ENCODE data around the gene KCNG4.

Gene KCNG4, protein sequence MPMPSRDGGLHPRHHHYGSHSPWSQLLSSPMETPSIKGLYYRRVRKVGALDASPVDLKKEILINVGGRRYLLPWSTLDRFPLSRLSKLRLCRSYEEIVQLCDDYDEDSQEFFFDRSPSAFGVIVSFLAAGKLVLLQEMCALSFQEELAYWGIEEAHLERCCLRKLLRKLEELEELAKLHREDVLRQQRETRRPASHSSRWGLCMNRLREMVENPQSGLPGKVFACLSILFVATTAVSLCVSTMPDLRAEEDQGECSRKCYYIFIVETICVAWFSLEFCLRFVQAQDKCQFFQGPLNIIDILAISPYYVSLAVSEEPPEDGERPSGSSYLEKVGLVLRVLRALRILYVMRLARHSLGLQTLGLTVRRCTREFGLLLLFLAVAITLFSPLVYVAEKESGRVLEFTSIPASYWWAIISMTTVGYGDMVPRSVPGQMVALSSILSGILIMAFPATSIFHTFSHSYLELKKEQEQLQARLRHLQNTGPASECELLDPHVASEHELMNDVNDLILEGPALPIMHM

DNA sequence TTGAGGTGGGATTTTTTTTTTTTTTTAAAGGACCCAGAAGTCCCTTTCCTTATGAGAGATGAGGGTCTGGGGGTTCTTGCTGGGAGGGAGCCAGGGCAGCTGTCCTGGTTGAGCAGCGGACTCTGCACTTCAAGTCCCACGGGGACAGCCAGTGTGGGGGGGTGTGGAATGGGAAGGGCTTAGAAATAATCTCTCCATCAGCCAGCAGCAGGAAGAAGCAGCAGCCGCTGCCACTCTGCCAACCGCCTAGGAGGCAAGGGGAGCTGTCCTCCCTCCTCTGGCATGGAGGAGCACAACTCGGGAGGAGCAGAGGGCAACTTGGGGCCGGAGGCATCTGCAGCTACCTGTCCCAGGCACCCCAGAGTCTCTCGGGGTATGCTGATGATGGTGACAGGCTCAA, at the start of gene KCNG4:
Gene KCNG4, minus strand, starts transcription at position 104 of the 400 bp plus-strand sequence. CDS start 2,527 bp downstream, outside the sequence.
- DNase-seq, result no peak

DNA sequence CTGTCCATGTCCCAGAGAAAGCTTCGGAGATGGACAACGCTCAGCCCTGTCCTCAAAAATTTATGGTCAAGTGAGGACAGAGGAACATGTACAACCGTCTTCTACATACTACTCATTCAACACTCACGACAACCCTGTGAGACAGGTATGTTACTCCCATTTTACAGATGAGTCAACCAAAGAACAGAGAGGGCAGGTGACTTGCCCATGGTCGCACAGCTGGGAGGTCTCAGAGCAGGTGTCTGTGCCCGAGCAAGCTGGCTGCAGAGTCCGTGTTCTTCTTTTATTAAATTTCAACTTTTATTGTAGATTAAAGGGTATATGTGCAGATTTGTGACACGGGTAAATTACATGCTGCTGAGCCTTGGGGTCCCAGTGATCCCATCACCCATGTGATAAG, 49.1 kb upstream of the KCNG4 start:
- no peak for DNase-seq

DNA sequence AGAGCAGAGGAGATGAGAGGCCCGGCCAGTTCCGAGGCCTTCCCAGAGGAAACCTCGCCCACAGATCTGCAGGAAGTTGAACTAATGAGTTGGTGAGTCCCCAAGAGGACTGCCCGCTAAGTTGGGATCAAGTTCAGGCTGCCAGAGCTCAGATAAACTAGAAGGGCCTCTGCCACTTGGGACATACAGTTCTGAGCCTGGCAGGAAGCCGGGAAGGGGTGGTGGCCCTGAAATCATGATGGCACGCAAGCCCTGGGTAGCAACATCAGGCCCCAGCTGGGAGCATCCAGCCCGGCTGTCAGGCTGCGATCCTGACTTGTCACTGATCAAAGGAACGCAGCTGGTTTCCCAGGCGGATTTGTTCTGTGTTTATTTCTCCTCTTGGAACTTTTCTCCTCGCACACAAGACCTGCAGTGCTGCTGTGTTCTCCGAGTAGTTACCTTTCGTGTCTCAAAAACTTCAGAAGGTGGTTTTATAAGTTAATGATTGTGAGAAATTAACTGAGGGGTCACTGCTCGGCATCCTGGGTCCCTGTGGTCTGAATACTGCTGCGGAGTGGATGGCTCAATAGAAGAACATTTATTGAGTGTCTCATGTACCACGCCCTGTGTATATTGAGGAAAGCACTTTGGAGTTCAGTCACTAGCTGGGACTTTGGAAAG, 46.9 kb upstream of the KCNG4 start:
- DNase-seq, result no peak

DNA sequence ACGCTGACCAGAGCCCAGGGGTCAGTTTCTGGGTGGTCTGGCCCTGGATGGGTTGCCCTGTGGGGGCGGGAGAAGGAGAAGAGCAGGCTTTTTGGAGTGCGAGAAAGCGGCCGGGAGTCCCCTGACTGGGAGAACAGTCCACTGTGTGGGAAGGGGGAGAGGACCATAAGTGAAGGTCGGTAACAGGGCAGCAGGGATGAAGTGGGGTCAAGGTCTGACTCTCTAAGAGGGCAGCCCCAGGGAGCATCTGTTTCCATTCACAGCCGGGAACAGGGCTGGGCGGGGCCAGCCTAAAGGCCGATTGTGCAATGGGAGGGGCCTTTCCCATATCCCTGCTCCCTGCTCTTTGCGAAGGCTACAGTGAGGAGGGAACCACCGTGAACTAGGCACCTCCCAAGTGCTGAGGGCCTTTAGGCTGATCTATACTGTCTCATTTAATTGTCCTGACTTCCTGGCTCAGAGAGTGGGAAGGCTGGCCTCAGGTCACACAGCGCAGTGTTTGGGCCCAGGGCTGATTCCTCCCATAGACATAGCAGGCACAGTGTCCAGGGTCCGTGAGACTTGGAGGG, 44.4 kb upstream of the KCNG4 start:
- no peak for DNase-seq

DNA sequence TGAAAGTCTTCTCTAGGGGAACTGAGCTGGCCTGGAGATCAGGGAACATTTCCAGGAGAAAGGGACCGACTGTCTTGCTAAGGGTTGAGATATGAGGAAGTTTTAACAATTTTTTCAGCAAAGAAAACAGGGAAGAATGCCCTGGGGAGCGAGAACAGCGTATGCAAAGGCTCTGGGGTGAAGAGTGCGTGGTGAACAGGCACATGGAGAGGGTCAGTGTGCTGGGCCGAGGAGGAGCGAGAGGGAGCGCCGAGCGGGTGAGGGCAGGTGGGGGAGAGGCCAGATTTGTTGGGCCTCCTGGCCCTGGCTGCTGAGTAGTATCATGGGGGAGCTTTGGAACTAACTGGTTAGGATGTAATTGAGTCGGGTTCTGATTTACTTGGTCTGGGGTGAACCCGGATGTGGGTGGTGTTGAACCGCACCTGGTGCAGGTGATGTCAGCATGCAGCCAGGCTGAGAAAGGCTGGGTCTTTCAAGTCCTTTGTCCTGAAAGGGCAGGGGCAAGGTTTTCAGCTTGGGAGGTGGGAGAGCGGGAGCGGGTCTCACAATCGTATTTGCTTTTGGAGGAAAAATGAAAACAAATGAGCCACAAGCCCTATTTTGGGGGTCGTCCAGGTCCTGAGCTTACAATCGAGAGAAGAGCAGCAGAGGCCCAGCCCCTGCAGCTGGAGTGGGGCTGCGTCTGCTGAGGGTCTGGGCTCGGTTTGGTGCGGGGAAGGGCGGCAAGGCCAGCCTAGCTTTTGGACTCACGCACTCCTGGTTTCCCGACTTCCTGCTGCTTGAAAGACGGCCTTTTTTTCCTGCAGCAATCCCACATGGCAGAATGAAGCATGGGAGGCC, 43.7 kb upstream of the KCNG4 start:
- DNase-seq, result no peak

DNA sequence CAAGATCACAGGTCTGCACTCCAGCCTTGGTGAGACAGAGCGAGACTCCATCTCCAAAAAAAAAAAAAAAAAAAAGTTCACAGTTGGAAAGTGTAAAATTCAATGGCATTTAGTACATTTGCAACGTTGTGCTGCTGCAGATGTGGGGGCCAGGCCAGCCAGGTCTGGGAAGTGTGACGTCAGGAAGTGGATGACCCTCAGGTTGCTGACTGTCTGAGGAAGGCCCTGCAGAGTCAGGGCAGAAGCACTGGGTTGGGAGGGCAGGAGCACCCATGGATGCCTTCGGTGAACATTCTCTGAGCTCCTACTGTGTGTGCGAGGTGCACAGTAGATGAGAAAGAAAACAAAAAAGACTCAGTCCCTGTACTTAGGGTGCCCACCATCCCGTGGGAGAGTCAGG, 42.7 kb upstream of the KCNG4 start:
- DNase-seq, result no peak

DNA sequence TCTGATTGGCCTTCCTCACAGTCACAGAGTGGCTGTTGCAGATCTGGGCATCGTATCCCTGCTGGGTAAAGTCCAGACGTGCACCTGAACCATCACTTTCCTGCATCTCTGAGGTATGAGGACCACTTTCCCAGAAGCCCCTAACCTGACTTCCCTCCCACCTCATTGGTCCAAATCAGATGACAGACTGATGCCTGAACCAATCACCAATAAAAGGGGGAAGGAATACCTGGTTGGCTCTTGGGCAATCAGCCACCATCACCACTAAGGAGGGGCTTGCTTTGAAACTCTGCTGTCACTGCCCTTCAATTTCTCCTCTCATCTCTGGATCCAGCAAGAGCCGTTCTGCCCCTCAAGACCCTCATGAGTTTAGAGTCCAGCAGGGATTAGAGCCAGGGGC, 41.3 kb upstream of the KCNG4 start:
- DNase-seq, result no peak

DNA sequence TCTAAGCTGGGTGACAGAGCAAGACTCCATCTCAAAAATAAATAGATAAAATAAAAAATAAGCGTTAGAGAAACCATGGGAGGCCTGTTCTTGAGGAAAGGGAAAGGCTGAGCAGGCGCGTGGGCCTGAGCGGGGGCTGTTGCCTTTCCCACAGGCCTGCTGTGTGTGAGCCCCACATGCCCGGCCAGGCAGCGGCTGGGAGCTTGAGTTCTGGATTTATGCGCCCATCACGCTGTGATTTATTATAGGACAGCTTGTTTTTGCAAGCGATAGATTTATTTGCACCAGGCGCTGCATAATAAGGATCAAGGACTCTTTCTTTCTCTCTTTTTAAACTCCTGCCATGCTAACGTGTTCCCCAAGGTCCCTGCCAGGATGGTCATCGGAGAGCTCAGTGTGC, 40.1 kb upstream of the KCNG4 start:
- DNase-seq, result no peak

DNA sequence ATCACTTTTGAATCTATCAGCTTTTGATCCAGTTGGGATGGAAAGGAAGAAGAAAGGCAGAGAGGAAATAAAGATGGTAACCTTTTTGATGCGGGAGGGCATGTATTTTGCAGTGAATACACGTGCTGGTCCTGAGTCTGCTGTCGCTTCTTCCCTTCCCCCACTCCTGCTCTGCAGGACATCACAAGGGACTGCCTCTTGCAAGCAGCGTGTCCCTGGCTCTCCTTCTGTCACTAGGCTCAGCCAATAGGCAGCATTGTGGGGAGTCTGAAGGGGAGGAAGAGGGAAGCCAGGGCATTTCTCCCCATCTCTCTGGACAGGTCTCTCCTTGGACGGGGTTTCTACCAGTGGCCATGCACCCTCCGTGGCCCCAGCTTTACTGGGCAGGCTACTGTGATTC, 39.2 kb upstream of the KCNG4 start:
- DNase-seq, result no peak

DNA sequence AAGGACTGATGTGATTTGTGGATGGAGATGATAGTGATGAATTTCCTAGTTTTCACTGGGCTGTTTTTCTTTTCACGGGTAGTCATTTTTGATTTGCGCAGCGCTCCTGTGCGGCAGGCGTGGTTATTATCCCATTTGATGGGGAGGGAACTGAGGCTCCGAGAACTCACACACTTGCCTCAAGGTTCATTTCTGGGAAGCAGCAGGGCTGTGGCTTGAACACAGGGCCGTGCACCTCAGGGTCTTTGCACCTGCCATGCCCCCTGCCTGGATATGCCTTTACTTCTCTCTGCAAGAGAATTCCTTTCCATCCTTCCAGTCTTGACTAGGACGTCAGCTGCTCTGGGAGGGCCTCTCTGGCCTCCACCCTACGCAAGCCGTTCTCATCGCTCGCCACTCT, 38.5 kb upstream of the KCNG4 start:
- no peak for DNase-seq

DNA sequence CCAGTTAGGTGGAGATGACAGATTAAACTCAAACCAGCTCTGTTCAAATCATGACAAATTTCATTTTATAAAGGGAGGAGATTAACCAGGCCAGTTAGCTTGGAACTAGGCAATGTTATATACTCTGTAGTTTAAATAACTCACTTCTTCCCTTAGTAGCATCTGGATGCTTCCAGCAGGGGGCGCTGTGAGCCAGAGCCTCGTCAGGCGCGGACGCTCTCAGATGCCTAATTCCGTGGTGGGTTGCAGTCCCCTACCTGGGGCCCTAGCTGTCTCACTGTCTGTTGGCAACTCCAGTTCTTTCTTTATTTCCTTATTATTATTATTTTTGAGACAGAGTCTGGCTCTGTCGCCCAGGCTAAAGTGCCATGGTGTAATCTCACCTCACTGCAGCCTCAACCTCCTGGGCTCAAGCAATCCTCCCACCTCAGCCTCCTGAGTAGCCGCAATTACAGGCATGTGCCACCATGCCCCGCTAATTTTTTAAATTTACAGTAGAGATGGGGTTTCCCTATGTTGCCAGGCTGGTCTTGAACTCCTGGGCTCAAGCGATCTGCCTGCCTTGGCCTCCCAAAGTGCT, 37.5 kb upstream of the KCNG4 start:
- no peak for DNase-seq

DNA sequence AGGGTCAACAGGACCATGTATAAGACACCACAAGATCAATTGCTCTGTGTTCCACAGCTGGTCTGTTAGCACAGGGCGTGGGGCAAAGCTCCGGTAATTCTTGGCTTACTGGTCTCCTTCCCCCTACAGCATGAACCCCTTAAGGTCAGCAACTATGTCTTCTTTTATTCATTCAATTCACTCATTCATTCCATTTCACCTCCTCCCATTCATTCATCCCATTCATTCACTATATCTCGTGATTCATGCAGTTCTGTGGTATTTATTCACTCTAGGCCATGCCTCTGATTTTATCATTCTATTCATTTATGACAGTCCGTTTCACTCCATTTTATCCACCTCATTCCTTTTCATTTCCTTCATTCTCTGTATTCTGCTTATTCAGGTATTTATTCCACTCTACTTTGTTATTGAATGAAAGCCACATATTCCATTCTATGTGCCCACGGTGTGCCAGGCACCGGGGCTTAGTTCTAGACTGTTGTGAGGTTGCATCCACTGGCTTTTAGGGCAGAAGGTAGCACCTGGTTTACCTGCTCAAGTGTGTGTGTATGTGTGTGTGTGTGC, 35.9 kb upstream of the KCNG4 start:
- no peak for DNase-seq

DNA sequence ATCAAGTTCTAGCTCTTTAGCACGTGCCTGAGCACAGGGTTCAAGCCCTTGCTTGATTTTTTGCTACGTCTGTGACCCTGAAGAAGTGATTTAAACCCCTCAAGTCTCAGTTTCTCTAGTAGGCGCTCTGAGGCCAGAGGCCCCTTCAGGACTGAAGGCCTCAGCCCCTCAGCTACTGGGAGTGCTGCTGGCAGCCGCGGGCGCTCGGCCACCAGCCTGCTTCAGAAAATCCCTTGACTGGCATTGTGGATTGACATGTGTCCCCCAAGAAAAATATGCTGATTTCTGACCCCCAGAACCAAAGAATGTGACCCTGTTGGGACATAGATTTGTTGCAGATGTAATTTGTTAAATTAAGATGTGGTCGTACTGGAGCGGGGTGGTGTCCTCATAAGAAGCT, 34.7 kb upstream of the KCNG4 start:
- no peak for DNase-seq

DNA sequence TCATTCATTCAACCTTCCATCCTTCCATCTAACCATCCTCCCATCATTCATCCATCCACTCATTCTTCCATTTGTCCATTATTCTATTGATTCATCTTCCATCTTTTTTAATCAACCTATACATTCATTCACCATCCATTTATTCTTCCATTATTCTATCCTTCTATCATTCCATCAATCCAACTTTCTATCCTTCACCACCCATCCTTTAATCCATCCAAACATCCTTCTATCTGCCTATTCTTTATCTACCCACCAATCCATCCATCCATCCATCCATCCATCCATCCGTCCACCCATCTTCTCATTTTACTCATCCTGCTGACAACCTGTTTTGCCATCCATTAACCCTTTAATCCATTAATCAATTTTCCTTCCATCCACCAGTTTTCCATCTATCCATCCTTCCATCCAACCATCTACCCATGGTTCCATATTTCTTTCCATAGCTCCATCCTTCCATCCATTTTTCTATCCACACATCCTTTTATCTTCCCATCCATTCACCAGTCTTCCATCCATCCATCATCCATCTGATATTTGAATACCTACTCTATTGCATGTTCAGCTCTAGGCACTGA, 33.0 kb upstream of the KCNG4 start:
- no peak for DNase-seq

DNA sequence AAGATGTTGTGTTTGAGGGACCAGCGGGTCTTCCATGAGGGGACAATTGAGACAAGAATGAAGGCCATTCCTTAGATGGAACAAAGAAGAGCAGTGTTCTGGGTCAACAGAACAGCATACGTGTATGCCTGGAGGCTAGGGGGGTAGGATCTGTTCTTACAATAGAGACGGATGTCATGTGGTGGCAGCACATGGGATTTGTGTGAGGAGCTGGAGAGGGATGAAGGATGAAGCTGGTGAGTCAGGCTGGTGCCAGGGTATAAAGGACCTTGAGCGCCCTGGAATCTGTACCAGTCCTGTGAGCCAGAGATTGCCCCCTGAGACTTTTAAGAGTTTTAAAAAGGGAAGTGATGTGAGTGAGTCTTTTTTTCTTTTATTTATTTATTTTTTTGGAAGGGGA, 32.1 kb upstream of the KCNG4 start:
- no peak for DNase-seq

DNA sequence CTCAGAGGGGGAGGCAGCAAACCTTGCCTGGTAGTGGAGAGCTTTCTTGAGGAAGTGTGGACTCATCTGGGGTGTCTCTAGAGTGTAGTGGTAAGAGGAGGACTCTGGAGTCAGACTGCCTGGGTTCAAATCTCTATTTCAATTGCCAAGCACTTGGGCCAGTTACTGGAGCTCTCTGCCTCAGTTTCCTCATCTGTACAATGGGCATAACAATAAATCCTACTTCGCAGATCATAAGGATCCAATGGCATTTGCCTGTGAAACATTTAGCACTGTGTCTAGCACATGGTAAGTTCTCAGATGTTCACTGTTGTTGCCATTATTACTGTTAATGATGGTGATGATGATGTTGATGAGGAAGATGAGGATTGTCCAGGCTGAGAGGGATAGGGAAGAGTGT, 31.2 kb upstream of the KCNG4 start:
- DNase-seq, result no peak

DNA sequence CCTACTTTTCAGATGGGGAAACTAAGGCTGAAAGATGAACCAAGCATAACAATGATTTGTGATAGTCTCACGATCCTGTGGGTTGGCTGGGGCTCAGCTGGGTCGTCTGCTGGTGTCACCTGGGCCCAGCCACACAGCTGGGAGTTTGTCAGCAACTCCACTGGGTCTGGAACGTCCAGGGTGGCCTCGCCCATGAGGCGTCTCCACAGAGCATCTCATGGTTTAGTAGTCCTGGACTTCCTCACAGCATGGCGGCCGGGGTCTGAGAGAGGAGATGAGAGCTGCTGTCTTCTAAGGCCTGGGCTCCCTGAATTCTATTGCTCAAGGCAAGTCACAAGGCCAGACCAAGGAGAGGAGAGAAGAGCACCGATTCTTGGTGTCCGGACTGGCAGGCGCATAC, 30.7 kb upstream of the KCNG4 start:
- no peak for DNase-seq

DNA sequence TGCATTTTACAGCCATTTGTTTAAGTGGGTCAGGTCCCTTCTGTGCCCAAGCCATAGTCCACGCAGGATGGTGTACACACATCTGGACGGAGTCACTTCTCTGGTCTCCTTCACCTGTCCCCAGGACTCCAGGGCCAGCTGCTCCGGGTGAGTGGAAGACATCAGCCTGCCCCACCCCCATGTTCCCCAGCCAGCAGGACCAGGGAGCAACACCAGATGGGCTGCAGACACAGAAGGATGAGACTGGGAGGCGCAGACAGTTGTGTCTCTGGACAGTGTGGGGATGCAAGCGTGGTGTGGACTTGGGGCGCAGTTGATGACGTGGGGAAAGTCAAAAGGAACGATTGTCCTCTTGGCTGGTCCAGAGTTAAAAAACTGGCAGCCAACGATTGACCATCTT, 30.3 kb upstream of the KCNG4 start:
- no peak for DNase-seq

DNA sequence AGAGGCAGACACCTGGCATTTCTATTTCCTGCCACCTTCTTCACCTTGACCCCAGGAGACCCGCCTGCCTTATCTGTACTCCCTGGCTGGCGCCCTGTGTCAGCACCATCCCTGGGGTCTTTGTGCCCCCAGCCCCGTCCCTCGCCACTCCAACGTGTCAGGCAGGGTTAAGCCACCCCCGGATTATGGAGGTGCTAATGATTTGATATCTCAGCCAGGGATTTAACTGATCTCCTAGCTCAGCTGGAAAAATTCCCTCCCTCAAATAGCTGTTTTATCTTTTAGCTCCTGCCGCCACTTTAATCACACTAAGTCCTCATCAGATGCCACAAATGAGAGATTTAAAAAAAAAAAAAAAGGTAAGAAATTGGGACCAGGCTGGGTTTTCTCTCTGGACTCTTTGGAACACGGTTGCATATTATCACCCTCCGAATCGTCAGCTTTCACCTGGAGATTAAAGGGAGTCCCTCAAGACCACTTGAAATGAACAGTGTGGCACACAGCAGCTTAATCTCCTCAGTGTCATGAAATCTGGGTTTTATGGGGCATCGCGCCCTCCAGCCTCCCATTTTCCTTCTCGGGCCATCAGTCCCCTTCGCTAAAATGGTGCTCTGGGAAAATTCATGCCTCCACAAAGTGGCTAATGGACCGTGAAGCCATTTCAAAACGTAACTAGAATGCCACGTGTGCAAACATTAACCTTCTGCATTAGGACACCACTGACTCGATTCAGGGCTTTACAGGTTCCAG, 28.7 kb upstream of the KCNG4 start:
- DNase-seq, result no peak

DNA sequence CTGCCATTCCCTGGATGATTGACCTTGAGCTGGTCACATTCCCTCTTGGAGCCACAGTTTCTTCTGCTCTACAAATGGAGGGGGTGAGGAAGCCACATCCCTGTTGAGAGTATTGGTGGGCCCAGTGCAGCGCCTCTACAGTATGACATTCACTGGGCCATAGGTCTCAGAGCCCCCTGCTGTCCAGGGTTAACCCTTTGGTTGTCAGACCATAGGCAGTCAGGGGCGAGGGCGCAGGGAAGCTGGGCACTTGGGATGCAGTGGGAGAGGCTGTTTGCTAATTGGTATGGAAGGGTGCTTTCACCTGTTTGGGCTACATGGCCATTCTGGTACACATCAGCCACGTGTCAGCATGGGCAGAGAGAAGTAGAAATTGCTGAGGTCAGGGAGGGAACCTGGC, 27.6 kb upstream of the KCNG4 start:
- DNase-seq, result no peak

DNA sequence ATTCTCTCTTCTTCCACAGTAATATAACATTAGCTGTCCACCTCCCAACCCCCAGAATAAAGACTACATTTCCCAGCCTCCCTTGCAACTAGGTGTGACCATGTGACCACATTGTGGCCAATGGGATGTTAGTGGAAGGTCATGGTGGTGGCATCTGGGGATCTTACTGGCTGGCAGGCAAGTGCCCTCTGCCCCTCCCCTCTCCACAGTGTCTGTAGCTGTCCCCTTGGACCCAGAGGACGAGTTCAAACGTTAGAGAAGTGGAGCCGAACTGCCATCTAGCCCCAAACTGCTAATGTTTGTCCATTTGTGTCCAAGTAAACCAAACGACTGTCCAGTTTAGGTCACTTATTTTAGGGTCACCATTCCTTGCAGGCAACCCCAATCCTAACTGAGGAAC, 26.6 kb upstream of the KCNG4 start:
- DNase-seq, result no peak

All from NCI-H187 treated with DMSO at 0.1 percent for 48 hours (cell line).